GM12864 (cell line): ENCODE data around the gene UPB1.

ENCODE experiments used
- DNase-seq: peaks from one replicate; pipeline ENCODE4 v3.0.0-alpha.2; 2011; ENCODE audit warnings: low read depth
- H3K4me3 ChIP-seq: 2 replicates; pipeline ENCODE4 v1.5.1; 2011; ENCODE audit warnings: mild to moderate bottlenecking, low read depth, low read length, control low read depth
- CTCF ChIP-seq: IDR thresholded peaks from 2 replicates; pipeline ENCODE4 v1.5.1; 2011; ENCODE audit warnings: low read depth, mild to moderate bottlenecking, moderate library complexity, low read length, control low read depth, inconsistent platforms; ENCODE audit errors: missing control alignments

Gene UPB1

GRCh38 chr22:24576778-24577177 is 81.6 kb downstream of the UPB1 start:
- no peak overlapping the region for H3K4me3 ChIP-seq
- TF ChIP-seq CTCF, result no peak
- DNase-seq, result no peak
